Thoracic aorta endothelial cell (primary cell): Measurements from ENCODE around the gene SLTM. TPM values are rescaled to one million over a fixed set of nuclear protein-coding genes. Genes with fewer than 3 reads are reported as not detected.

ENCODE experiments used
- small RNA-seq: library from RNA; depleted of rRNA; stranded (forward); fragments of <200 nt; gene quantifications from one replicate; pipeline ENCODE3, GENCODE V24; 2012
- total RNA-seq: library from RNA; depleted of rRNA; stranded (reverse); fragments of >200 nt; gene quantifications from 2 replicates; pipeline ENCODE4 v1.2.3, GENCODE V29; 2012

SLTM gene
- 80.9 and 91.0 TPM in 2 replicates for total RNA-seq

GRCh38 chr15:58933281-58934113, at the start of gene SLTM:
SLTM (minus strand) TSS chr15:58933679; CDS start chr15:58933565, 114 bp downstream.

Small RNA genes lying within 50 kb of the gene (small RNA-seq; reads per million reads assigned to genes)
- gene ZNF444P1, result not detected

Other genes starting within 250 kb of the SLTM start
- gene ADAM10, start 184.0 kb downstream of the SLTM start, total RNA-seq, result 196 and 270 TPM in 2 replicates
- 19.1 and 25.1 TPM in 2 replicates for gene MINDY2, start 162.4 kb downstream of the SLTM start, total RNA-seq
- 33.2 and 34.4 TPM in 2 replicates for gene RNF111, start 54.0 kb upstream of the SLTM start, total RNA-seq
- gene CCNB2, start 171.5 kb upstream of the SLTM start, total RNA-seq, result 50.8 and 94.9 TPM in 2 replicates